HS-5 (cell line): ENCODE measurements around the gene SPTLC2.

Experiments used
- DNase-seq: peaks from one replicate; pipeline ENCODE4 v3.0.0-alpha.2; 2012; ENCODE audit warnings: low read depth

Gene SPTLC2

DNA sequence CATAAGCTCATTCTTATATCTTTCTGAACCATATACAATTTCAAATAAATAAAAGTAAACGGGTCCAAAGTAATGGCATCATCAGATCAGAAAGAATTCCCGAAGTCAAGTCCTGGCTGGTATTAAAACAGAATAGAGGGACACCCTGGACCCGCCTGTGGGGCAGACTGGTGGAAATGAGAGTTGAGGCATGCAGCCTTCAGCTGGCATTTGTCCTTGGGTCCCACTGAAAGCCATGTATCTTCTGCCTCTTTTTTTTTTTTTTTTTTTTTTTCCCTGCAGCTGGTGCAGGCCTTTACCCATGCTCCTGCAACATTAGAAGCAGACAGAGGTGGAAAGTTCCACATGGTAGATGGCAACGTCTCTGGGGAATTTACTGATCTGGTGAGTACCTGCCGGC, 148.6 kb downstream of the SPTLC2 start:
- DNase-seq, result no peak

DNA sequence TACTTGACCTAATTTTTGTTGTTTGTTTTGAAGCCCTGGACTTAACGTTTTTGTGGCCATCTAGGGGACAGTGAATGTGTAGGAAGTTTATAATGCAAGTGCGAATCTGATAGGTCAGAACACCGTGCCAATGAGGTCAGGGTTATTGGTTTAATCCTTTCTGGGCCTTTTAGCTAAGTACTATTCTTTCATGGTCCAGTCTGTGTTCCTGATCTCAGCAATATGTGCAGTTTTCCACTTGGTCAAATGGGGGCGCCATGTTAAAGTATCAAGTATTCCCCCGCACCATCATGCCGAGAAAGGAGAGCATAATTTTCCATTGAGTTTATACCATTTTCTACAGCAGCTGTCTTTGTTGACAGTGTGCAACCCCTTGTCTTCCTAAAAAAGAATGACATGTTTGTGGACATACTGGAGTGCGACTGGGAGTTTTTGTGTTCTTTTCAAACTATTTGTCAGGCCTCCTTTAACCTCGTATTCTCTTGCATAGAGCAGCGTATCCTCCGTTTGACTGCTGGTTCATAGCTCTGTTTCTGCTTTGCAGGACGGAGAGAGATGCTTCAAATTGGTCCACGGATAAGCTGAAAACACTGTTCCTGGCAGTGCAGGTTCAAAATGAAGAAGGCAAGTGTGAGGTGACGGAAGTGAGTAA, 157.2 kb downstream of the SPTLC2 start:
- no peak for DNase-seq

DNA sequence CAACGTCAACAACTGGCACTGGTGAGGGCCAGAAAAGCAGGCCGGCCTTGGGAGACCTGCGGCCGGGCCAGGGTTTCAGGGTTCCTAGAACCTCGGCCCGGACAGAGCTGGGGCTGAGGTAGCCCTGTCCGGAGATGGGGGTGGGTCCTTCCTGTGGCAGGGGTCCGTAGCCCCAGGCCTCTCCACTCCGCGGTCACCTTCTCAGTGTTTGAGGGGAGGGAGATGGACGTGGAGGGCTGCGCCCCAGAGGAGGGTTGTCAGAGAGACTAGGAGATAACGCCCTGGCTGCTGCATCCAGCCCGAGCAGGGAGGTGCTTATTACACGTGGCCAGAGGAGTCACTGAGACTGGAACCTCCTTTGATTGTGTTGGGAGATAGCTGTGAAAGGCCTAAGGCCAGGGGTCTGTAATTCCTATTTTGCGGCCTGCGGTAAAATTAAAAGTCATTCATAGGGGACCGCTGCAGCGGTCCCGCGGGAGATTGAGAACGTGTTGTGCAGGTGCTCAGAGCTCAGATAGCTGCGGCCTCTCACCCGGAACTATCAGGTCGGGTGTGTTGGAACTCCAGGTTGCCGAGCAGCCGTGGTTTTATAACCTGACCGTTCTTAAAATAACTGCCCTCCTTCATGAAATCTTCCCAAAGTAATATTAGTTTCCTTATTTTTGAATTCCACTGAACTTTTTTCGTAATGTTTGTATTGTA, 158.0 kb downstream of the SPTLC2 start:
- no peak for DNase-seq

DNA sequence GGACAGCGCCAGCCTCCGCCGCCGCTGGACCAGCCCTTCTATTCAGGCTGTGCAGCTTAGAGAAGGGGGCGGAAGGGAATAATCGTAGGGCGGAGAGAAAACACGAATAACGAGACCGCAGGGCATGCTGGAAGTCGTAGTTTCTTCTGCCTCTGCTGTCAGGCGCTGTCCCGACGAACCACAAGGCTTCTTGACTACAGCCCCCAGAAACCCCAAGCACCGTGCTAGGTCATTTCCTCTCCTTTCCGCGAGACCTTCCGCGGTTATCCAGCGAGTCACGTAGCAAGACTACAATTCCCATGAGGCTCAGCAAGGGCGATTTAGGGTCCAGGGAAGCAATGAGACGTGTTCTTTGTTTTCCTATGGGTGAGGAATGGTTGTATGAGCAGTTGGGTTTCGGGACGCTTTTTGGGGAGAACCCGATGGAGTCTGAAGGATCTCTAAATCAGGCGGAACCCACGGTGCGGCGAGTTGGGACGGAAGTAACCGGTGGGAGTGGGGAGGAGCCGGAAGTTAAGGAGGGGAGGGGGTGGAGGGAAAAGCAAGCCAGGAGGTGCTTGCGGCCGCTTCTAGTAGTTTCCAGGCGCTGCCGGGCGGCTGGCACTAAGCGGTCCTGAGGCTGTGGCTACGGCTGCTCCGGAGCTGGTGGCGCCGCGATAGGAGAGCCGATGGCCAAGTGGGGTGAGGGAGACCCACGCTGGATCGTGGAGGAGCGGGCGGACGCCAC, 158.8 kb downstream of the SPTLC2 start, which contains the start of the genes AHSA1 and VIPAS39:
Gene AHSA1 (plus strand): TSS at position 572 of the 727 bp plus-strand sequence. CDS start 97 bp downstream, at position 669.
Gene VIPAS39 (minus strand): TSS at position 80 of the 727 bp plus-strand sequence. CDS start 3,499 bp downstream, outside the sequence.
- DNase-seq, result peak; percentile 97

DNA sequence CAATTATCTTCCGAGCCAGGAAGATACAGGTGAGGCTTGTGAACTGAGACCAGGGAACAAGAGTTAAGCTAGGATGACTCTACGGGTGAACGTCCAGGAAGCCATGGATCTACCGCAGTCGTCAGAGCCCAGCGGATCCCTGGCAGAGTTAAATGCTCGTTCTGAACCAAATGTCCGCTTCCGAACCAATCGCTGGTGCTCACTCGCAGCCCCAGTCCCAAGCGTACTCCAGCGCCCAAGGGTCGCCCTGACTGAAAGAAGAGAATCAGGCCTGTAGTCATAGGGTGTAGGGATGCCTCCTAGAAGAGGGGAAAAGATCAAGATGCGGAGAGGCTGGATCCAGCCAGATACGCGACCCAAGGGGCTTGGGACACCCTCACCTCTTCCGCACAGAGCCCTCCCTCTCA, 159.3 kb downstream of the SPTLC2 start:
- DNase-seq, result no peak
